WTC11 (cell line): ENCODE data around the gene STBD1. TPM values are rescaled to one million over a fixed set of nuclear protein-coding genes. Genes with fewer than 3 reads are reported as not detected.

Experiments
- ATAC-seq: fragments of 200-7000 bp; cut with Tn5 transposase; 2 replicates; pipeline ENCODE4 v1.10.0; 2021; ENCODE audit warnings: mild to moderate bottlenecking, moderate library complexity
- CTCF ChIA-PET: fragments of 300-600 bp; sonication (Branson Sonifier 250); formaldehyde crosslinking; loops from one replicate; lab custom pipeline; 2021; ENCODE audit warnings: antibody characterized with exemption; lab: Charles Lee
- POLR2A ChIA-PET: fragments of 350-600 bp; sonication (Branson Sonifier 250); formaldehyde crosslinking; loops from one replicate; lab custom pipeline; 2021; ENCODE audit warnings: antibody characterized with exemption; lab: Charles Lee
- DNase-seq: peaks from one replicate; pipeline ENCODE4 v3.0.0; 2021; ENCODE audit warnings: low spot score
- H3K27ac Mint-ChIP-seq: 2 replicates; pipeline ENCODE4 v1.8.0; 2021; ENCODE audit warnings: mixed read lengths
- H3K27me3 Mint-ChIP-seq: 2 replicates; pipeline ENCODE4 v1.8.0; 2021; ENCODE audit warnings: low read depth, mild to moderate bottlenecking, moderate library complexity, mixed read lengths
- H3K36me3 Mint-ChIP-seq: 2 replicates; pipeline ENCODE4 v1.8.0; 2021; ENCODE audit warnings: mixed read lengths
- H3K4me1 Mint-ChIP-seq: 2 replicates; pipeline ENCODE4 v1.8.0; 2022; ENCODE audit warnings: mixed read lengths
- H3K4me3 Mint-ChIP-seq: 2 replicates; pipeline ENCODE4 v1.8.0; 2021; ENCODE audit warnings: mild to moderate bottlenecking, moderate library complexity, mixed read lengths
- H3K9me3 Mint-ChIP-seq: 2 replicates; pipeline ENCODE4 v1.8.0; 2021; ENCODE audit warnings: mixed read lengths
- ATF1 ChIP-seq: sonication (generic); formaldehyde crosslinking; IDR thresholded peaks from 2 replicates; pipeline ENCODE4 v1.8.1; 2023; ENCODE audit warnings: mild to moderate bottlenecking, moderate library complexity, missing genetic modification reagents
- ESRRA ChIP-seq: sonication (generic); formaldehyde crosslinking; IDR thresholded peaks from 2 replicates; pipeline ENCODE4 v1.8.1; 2022; ENCODE audit warnings: mild to moderate bottlenecking, missing genetic modification reagents, borderline replicate concordance
- FOXK1 ChIP-seq: sonication (generic); formaldehyde crosslinking; IDR thresholded peaks from 2 replicates; pipeline ENCODE4 v1.8.0; 2022; ENCODE audit warnings: mild to moderate bottlenecking, moderate library complexity, missing genetic modification reagents
- FOXP1 ChIP-seq: sonication (generic); formaldehyde crosslinking; IDR thresholded peaks from 2 replicates; pipeline ENCODE4 v1.8.0; 2022; ENCODE audit warnings: missing genetic modification reagents, mild to moderate bottlenecking, moderate library complexity, borderline replicate concordance
- GTF2I ChIP-seq: fragments of 250-450 bp; sonication (Bioruptor Pico); conservative IDR thresholded peaks from 2 replicates; pipeline ENCODE4 v1.4.0; 2021; ENCODE audit warnings: mild to moderate bottlenecking
- JUN ChIP-seq: sonication (generic); formaldehyde crosslinking; IDR thresholded peaks from 2 replicates; pipeline ENCODE4 v1.8.0; 2023; ENCODE audit warnings: mild to moderate bottlenecking, missing genetic modification reagents
- NFATC4 ChIP-seq: fragments of 250-450 bp; sonication (Bioruptor Pico); IDR thresholded peaks from 2 replicates; pipeline ENCODE4 v1.9.0; 2021; ENCODE audit warnings: mild to moderate bottlenecking
- TEAD4 ChIP-seq: sonication (generic); formaldehyde crosslinking; IDR thresholded peaks from 2 replicates; pipeline ENCODE4 v1.8.0; 2022; ENCODE audit warnings: mild to moderate bottlenecking, missing genetic modification reagents
- ZNF138 ChIP-seq: sonication (generic); formaldehyde crosslinking; conservative IDR thresholded peaks from 2 replicates; pipeline ENCODE4 v1.8.1; 2022; ENCODE audit warnings: mild to moderate bottlenecking, moderate library complexity, missing genetic modification reagents
- total RNA-seq: library from RNA; stranded (reverse); gene quantifications from 3 replicates; pipeline ENCODE4 v1.2.3, GENCODE V29; 2021
- TF ChIP-seq, protein P1 (sequence below): sonication (generic); formaldehyde crosslinking; IDR thresholded peaks from 2 replicates; pipeline ENCODE4 v1.8.0; 2022; ENCODE audit warnings: missing genetic modification reagents
- TF ChIP-seq, protein P2 (sequence below): sonication (generic); formaldehyde crosslinking; IDR thresholded peaks from 2 replicates; pipeline ENCODE4 v1.8.1; 2023; ENCODE audit warnings: mild to moderate bottlenecking, missing genetic modification reagents
- TF ChIP-seq, protein P3 (sequence below): sonication (generic); formaldehyde crosslinking; IDR thresholded peaks from 2 replicates; pipeline ENCODE4 v1.8.1; 2022; ENCODE audit warnings: mild to moderate bottlenecking, missing genetic modification reagents, moderate library complexity, borderline replicate concordance
- TF ChIP-seq, protein P4 (sequence below): fragments of 250-450 bp; sonication (Bioruptor Pico); IDR thresholded peaks from 2 replicates; pipeline ENCODE4 v1.9.0; 2021; ENCODE audit warnings: mild to moderate bottlenecking
- TF ChIP-seq, protein P5 (sequence below): sonication (generic); formaldehyde crosslinking; IDR thresholded peaks from 2 replicates; pipeline ENCODE4 v1.8.1; 2022; ENCODE audit warnings: low read depth, missing genetic modification reagents, borderline replicate concordance
- TF ChIP-seq, protein P6 (sequence below): sonication (generic); formaldehyde crosslinking; IDR thresholded peaks from 2 replicates; pipeline ENCODE4 v1.8.0; 2022; ENCODE audit warnings: mild to moderate bottlenecking, missing genetic modification reagents
- TF ChIP-seq, protein P7 (sequence below): sonication (generic); formaldehyde crosslinking; conservative IDR thresholded peaks from 2 replicates; pipeline ENCODE4 v1.8.1; 2022; ENCODE audit warnings: mild to moderate bottlenecking, missing genetic modification reagents
- TF ChIP-seq, protein P8 (sequence below): sonication (generic); formaldehyde crosslinking; IDR thresholded peaks from 2 replicates; pipeline ENCODE4 v1.8.0; 2022; ENCODE audit warnings: mild to moderate bottlenecking, missing genetic modification reagents
- TF ChIP-seq, protein P9 (sequence below): sonication (generic); formaldehyde crosslinking; IDR thresholded peaks from 2 replicates; pipeline ENCODE4 v1.8.1; 2023; ENCODE audit warnings: mild to moderate bottlenecking, missing genetic modification reagents, moderate library complexity

The STBD1 gene
- total RNA-seq, 1 experiment from 2014 or later = 1.4 TPM

DNA sequence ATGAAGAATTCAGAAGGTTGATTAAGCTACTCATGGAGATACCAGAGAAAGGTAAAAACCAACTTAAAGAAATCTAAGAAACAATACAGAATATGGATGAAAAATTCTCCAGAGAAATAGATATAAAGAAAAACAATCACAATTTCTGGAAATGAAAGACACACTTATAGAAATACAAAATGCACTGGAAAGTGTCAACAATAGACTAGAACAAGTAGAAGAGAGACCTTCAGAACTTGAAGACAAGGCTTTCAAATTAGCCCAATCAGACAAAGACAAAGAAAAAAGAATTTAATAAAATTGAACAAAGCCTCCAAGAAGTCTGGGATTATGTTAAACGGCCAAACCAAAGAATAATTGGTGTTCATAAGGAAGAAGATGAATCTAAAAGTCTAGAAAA is 9.6 kb downstream of the STBD1 start (continued):
- TF ChIP-seq, protein P1, sequence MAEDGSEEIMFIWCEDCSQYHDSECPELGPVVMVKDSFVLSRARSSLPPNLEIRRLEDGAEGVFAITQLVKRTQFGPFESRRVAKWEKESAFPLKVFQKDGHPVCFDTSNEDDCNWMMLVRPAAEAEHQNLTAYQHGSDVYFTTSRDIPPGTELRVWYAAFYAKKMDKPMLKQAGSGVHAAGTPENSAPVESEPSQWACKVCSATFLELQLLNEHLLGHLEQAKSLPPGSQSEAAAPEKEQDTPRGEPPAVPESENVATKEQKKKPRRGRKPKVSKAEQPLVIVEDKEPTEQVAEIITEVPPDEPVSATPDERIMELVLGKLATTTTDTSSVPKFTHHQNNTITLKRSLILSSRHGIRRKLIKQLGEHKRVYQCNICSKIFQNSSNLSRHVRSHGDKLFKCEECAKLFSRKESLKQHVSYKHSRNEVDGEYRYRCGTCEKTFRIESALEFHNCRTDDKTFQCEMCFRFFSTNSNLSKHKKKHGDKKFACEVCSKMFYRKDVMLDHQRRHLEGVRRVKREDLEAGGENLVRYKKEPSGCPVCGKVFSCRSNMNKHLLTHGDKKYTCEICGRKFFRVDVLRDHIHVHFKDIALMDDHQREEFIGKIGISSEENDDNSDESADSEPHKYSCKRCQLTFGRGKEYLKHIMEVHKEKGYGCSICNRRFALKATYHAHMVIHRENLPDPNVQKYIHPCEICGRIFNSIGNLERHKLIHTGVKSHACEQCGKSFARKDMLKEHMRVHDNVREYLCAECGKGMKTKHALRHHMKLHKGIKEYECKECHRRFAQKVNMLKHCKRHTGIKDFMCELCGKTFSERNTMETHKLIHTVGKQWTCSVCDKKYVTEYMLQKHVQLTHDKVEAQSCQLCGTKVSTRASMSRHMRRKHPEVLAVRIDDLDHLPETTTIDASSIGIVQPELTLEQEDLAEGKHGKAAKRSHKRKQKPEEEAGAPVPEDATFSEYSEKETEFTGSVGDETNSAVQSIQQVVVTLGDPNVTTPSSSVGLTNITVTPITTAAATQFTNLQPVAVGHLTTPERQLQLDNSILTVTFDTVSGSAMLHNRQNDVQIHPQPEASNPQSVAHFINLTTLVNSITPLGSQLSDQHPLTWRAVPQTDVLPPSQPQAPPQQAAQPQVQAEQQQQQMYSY (CRISPR knock-in tag) = no peak
- TF ChIP-seq FOXP1 (no peak), TEAD4 (CRISPR knock-in tag) (no peak), ZNF138 (CRISPR knock-in tag) (no peak)
- TF ChIP-seq, protein P2, sequence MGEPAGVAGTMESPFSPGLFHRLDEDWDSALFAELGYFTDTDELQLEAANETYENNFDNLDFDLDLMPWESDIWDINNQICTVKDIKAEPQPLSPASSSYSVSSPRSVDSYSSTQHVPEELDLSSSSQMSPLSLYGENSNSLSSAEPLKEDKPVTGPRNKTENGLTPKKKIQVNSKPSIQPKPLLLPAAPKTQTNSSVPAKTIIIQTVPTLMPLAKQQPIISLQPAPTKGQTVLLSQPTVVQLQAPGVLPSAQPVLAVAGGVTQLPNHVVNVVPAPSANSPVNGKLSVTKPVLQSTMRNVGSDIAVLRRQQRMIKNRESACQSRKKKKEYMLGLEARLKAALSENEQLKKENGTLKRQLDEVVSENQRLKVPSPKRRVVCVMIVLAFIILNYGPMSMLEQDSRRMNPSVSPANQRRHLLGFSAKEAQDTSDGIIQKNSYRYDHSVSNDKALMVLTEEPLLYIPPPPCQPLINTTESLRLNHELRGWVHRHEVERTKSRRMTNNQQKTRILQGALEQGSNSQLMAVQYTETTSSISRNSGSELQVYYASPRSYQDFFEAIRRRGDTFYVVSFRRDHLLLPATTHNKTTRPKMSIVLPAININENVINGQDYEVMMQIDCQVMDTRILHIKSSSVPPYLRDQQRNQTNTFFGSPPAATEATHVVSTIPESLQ (CRISPR knock-in tag) = no peak

DNA sequence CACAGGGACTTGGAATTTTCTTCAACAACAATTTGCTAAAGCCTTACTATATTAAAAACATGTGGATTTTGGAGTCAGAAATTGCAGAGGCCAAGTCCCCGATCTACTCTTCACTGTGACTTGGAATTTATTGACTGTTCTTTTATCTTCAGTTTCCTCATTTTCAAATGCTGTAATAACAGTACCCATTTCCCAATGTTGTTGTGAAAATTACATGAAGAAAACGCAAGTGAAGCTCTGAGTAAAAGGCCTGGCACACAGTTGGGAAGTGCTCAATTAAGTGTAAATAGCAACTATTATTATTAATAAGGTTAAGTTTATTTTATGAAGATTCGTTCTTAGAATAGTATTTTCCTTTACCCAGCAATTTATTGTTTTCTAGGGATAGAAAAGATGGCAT is 15.7 kb downstream of the STBD1 start:
- CTCF ChIA-PET = no interaction called here
- POLR2A ChIA-PET = no interaction called here
- H3K36me3 Mint-ChIP-seq = peaks cover 14% of the 10 kb centered on the region
- H3K4me1 Mint-ChIP-seq = no peaks in the 10 kb centered on the region
- no peak for DNase-seq
- H3K4me3 Mint-ChIP-seq = no peak overlapping the region
- peaks cover 53% of the 10 kb centered on the region for H3K9me3 Mint-ChIP-seq
- no peak for ATAC-seq
- no peak overlapping the region for H3K27ac Mint-ChIP-seq
- H3K27me3 Mint-ChIP-seq = peaks cover 5% of the 10 kb centered on the region; the same call in 1 of the 2 replicates
- TF ChIP-seq NFATC4 (CRISPR knock-in tag) (no peak), TEAD4 (CRISPR knock-in tag) (no peak), FOXK1 (no peak), ESRRA (CRISPR knock-in tag) (no peak), JUN (CRISPR knock-in tag) (no peak), FOXP1 (no peak), ATF1 (CRISPR knock-in tag) (no peak), GTF2I (CRISPR knock-in tag) (no peak)
- TF ChIP-seq, protein P3, sequence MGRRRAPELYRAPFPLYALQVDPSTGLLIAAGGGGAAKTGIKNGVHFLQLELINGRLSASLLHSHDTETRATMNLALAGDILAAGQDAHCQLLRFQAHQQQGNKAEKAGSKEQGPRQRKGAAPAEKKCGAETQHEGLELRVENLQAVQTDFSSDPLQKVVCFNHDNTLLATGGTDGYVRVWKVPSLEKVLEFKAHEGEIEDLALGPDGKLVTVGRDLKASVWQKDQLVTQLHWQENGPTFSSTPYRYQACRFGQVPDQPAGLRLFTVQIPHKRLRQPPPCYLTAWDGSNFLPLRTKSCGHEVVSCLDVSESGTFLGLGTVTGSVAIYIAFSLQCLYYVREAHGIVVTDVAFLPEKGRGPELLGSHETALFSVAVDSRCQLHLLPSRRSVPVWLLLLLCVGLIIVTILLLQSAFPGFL (CRISPR knock-in tag) = no peak
- TF ChIP-seq, protein P4, sequence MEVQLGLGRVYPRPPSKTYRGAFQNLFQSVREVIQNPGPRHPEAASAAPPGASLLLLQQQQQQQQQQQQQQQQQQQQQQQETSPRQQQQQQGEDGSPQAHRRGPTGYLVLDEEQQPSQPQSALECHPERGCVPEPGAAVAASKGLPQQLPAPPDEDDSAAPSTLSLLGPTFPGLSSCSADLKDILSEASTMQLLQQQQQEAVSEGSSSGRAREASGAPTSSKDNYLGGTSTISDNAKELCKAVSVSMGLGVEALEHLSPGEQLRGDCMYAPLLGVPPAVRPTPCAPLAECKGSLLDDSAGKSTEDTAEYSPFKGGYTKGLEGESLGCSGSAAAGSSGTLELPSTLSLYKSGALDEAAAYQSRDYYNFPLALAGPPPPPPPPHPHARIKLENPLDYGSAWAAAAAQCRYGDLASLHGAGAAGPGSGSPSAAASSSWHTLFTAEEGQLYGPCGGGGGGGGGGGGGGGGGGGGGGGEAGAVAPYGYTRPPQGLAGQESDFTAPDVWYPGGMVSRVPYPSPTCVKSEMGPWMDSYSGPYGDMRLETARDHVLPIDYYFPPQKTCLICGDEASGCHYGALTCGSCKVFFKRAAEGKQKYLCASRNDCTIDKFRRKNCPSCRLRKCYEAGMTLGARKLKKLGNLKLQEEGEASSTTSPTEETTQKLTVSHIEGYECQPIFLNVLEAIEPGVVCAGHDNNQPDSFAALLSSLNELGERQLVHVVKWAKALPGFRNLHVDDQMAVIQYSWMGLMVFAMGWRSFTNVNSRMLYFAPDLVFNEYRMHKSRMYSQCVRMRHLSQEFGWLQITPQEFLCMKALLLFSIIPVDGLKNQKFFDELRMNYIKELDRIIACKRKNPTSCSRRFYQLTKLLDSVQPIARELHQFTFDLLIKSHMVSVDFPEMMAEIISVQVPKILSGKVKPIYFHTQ = no peak
- TF ChIP-seq, protein P5, sequence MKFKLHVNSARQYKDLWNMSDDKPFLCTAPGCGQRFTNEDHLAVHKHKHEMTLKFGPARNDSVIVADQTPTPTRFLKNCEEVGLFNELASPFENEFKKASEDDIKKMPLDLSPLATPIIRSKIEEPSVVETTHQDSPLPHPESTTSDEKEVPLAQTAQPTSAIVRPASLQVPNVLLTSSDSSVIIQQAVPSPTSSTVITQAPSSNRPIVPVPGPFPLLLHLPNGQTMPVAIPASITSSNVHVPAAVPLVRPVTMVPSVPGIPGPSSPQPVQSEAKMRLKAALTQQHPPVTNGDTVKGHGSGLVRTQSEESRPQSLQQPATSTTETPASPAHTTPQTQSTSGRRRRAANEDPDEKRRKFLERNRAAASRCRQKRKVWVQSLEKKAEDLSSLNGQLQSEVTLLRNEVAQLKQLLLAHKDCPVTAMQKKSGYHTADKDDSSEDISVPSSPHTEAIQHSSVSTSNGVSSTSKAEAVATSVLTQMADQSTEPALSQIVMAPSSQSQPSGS (CRISPR knock-in tag) = no peak
- TF ChIP-seq, protein P6, sequence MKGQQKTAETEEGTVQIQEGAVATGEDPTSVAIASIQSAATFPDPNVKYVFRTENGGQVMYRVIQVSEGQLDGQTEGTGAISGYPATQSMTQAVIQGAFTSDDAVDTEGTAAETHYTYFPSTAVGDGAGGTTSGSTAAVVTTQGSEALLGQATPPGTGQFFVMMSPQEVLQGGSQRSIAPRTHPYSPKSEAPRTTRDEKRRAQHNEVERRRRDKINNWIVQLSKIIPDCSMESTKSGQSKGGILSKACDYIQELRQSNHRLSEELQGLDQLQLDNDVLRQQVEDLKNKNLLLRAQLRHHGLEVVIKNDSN (CRISPR knock-in tag) = no peak
- TF ChIP-seq, protein P7, sequence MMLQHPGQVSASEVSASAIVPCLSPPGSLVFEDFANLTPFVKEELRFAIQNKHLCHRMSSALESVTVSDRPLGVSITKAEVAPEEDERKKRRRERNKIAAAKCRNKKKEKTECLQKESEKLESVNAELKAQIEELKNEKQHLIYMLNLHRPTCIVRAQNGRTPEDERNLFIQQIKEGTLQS (CRISPR knock-in tag) = no peak
- TF ChIP-seq, protein P8, sequence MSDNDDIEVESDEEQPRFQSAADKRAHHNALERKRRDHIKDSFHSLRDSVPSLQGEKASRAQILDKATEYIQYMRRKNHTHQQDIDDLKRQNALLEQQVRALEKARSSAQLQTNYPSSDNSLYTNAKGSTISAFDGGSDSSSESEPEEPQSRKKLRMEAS (CRISPR knock-in tag) = no peak
- TF ChIP-seq, protein P9, sequence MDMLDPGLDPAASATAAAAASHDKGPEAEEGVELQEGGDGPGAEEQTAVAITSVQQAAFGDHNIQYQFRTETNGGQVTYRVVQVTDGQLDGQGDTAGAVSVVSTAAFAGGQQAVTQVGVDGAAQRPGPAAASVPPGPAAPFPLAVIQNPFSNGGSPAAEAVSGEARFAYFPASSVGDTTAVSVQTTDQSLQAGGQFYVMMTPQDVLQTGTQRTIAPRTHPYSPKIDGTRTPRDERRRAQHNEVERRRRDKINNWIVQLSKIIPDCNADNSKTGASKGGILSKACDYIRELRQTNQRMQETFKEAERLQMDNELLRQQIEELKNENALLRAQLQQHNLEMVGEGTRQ (CRISPR knock-in tag) = no peak
- TF ChIP-seq, protein P2 (CRISPR knock-in tag) = no peak
